Hepatocyte (in vitro differentiated cells): ENCODE results near the gene MVB12B. TPM values are rescaled to one million over a fixed set of nuclear protein-coding genes. Genes with fewer than 3 reads are reported as not detected.
"Not testable (repeated sequence)": the region's sequence is repeated elsewhere in the genome, so short reads cannot be mapped to it uniquely, and the experiment has no call there.

Experiments
- DNase-seq: peaks from one replicate; pipeline ENCODE4 v3.0.0-alpha.2; 2016; ENCODE audit warnings: low spot score
- H2AFZ ChIP-seq: fragments of 200-600 bp; sonication (generic); 2 replicates; pipeline ENCODE4 v1.6.0; 2016; ENCODE audit warnings: antibody characterized with exemption, mild to moderate bottlenecking
- H3K27ac ChIP-seq: fragments of 200-600 bp; sonication (generic); 2 replicates; pipeline ENCODE4 v1.5.1; 2016; ENCODE audit warnings: mild to moderate bottlenecking
- H3K27me3 ChIP-seq: fragments of 200-600 bp; sonication (generic); 2 replicates; pipeline ENCODE4 v1.6.1; 2016
- H3K36me3 ChIP-seq: fragments of 200-600 bp; sonication (generic); replicated peaks from 2 replicates; pipeline ENCODE4 v1.5.1; 2016; ENCODE audit warnings: low read depth; ENCODE audit not compliant: insufficient read depth
- H3K4me1 ChIP-seq: fragments of 200-600 bp; sonication (generic); 2 replicates; pipeline ENCODE4 v1.5.1; 2016; ENCODE audit warnings: mild to moderate bottlenecking, moderate library complexity; ENCODE audit not compliant: insufficient read depth
- H3K4me2 ChIP-seq: fragments of 200-600 bp; sonication (generic); 2 replicates; pipeline ENCODE4 v1.6.0; 2016
- H3K4me3 ChIP-seq: fragments of 200-600 bp; sonication (generic); 2 replicates; pipeline ENCODE4 v1.5.1; 2016; ENCODE audit warnings: mild to moderate bottlenecking
- H3K79me2 ChIP-seq: fragments of 200-600 bp; sonication (generic); 2 replicates; pipeline ENCODE4 v1.6.0; 2017; ENCODE audit warnings: mild to moderate bottlenecking
- H3K9me2 ChIP-seq: fragments of 200-600 bp; sonication (generic); replicated peaks from 2 replicates; pipeline ENCODE4 v1.6.0; 2017; ENCODE audit warnings: mild to moderate bottlenecking; ENCODE audit not compliant: insufficient read depth
- H3K9me3 ChIP-seq: fragments of 200-600 bp; sonication (generic); 2 replicates; pipeline ENCODE4 v1.5.1; 2016; ENCODE audit warnings: low read depth, mild to moderate bottlenecking
- H4K20me1 ChIP-seq: fragments of 200-600 bp; sonication (generic); 2 replicates; pipeline ENCODE4 v1.6.0; 2016; ENCODE audit warnings: mild to moderate bottlenecking; ENCODE audit not compliant: insufficient read depth, poor library complexity, severe bottlenecking
- EZH2 ChIP-seq: fragments of 200-600 bp; sonication (generic); IDR thresholded peaks from 2 replicates; pipeline ENCODE4 v1.6.1; 2016; ENCODE audit warnings: antibody characterized with exemption, mild to moderate bottlenecking, borderline replicate concordance
- EZH2phosphoT487 ChIP-seq: fragments of 200-600 bp; sonication (generic); IDR thresholded peaks from one replicate; pipeline ENCODE4 v1.6.1; 2018; ENCODE audit warnings: antibody characterized with exemption, mild to moderate bottlenecking, low read depth, moderate library complexity; ENCODE audit not compliant: unreplicated experiment, severe bottlenecking
- WGBS: methylation state at CpG from one replicate; pipeline ENCODE4 v1.1.6; 2016; ENCODE audit warnings: low lambda C conversion rate; ENCODE audit errors: missing lambda C conversion rate; 5-methylcytosine and 5-hydroxymethylcytosine counted together
- polyA plus RNA-seq: library from polyadenylated mRNA; unstranded; fragments of >200 nt; fragmentation: Nextera tagmentation; extraction: Ambion mirVana; gene quantifications from 2 replicates; pipeline ENCODE4 v1.2.1, GENCODE V29; 2016
- total RNA-seq: library from RNA; depleted of rRNA; stranded (reverse); fragments of >200 nt; gene quantifications from 2 replicates; pipeline ENCODE4 v1.2.3, GENCODE V29; 2014
- TF ChIP-seq, protein P1 (sequence below): fragments of 200-600 bp; sonication (generic); IDR thresholded peaks from 2 replicates; pipeline ENCODE4 v1.5.1; 2016; ENCODE audit warnings: antibody characterized with exemption, mild to moderate bottlenecking; ENCODE audit not compliant: poor library complexity

The MVB12B gene
- total and polyA plus RNA-seq, 2 experiments from 2014 or later: 11.8 to 12.1 TPM

- Histone ChIP-seq H3K4me3 (no peak overlapping the region), H3K9me3 (no peaks in the 10 kb centered on the region), H2AFZ (no peak overlapping the region), H3K36me3 (no peaks in the 10 kb centered on the region), H3K79me2 (no peaks in the 10 kb centered on the region), H4K20me1 (no peaks in the 10 kb centered on the region), H3K27me3 (no peaks in the 10 kb centered on the region), H3K9me2 (no peaks in the 10 kb centered on the region), H3K27ac (no peak overlapping the region), H3K4me1 (no peaks in the 10 kb centered on the region), H3K4me2 (no peak overlapping the region)
- DNase-seq: no peak
- WGBS: 72% methylated on average over 7 of the region's 7 CpGs
- TF ChIP-seq EZH2 (no peak), EZH2phosphoT487 (no peak)
- TF ChIP-seq, protein P1, sequence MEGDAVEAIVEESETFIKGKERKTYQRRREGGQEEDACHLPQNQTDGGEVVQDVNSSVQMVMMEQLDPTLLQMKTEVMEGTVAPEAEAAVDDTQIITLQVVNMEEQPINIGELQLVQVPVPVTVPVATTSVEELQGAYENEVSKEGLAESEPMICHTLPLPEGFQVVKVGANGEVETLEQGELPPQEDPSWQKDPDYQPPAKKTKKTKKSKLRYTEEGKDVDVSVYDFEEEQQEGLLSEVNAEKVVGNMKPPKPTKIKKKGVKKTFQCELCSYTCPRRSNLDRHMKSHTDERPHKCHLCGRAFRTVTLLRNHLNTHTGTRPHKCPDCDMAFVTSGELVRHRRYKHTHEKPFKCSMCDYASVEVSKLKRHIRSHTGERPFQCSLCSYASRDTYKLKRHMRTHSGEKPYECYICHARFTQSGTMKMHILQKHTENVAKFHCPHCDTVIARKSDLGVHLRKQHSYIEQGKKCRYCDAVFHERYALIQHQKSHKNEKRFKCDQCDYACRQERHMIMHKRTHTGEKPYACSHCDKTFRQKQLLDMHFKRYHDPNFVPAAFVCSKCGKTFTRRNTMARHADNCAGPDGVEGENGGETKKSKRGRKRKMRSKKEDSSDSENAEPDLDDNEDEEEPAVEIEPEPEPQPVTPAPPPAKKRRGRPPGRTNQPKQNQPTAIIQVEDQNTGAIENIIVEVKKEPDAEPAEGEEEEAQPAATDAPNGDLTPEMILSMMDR: no peak
These were observed 147.7 kb downstream of the MVB12B start for GRCh38 chr9:126474206-126474765.

GRCh38 chr9:126474786-126475485 is 148.3 kb downstream of the MVB12B start:
- H3K9me3 ChIP-seq: no peaks in the 10 kb centered on the region
- H3K9me2 ChIP-seq: no peaks in the 10 kb centered on the region
- H4K20me1 ChIP-seq: no peaks in the 10 kb centered on the region
- H3K27ac ChIP-seq: no peak overlapping the region
- H3K27me3 ChIP-seq: no peaks in the 10 kb centered on the region
- H3K4me3 ChIP-seq: no peak overlapping the region
- H2AFZ ChIP-seq: no peak overlapping the region
- H3K4me1 ChIP-seq: no peaks in the 10 kb centered on the region
- DNase-seq: no peak
- H3K36me3 ChIP-seq: no peaks in the 10 kb centered on the region
- WGBS: 92% methylated on average over 14 of the region's 14 CpGs
- H3K4me2 ChIP-seq: no peak overlapping the region
- no peak for TF ChIP-seq EZH2phosphoT487
- no peak for TF ChIP-seq EZH2
- TF ChIP-seq, protein P1: no peak
- no peaks in the 10 kb centered on the region for H3K79me2 ChIP-seq

- DNase-seq: no peak
- no peak overlapping the region for H3K27ac ChIP-seq
- no peaks in the 10 kb centered on the region for H4K20me1 ChIP-seq
- no peak overlapping the region for H3K4me3 ChIP-seq
- H3K9me3 ChIP-seq: no peaks in the 10 kb centered on the region
- no peak overlapping the region for H2AFZ ChIP-seq
- no peaks in the 10 kb centered on the region for H3K36me3 ChIP-seq
- no peak overlapping the region for H3K4me2 ChIP-seq
- H3K27me3 ChIP-seq: no peaks in the 10 kb centered on the region
- H3K9me2 ChIP-seq: no peaks in the 10 kb centered on the region
- TF ChIP-seq EZH2phosphoT487: no peak
- TF ChIP-seq EZH2: no peak
- TF ChIP-seq, protein P1: no peak
- no peaks in the 10 kb centered on the region for H3K4me1 ChIP-seq
- WGBS: 93% methylated on average over 12 of the region's 12 CpGs
- no peaks in the 10 kb centered on the region for H3K79me2 ChIP-seq
These were observed 149.4 kb downstream of the MVB12B start for GRCh38 chr9:126475933-126476555.

- not testable (repeated sequence) for DNase-seq, H3K27me3 ChIP-seq, H3K9me3 ChIP-seq, H3K27ac ChIP-seq, H3K36me3 ChIP-seq, H3K4me1 ChIP-seq, H3K4me3 ChIP-seq, H3K79me2 ChIP-seq, H4K20me1 ChIP-seq, H2AFZ ChIP-seq, H3K4me2 ChIP-seq, H3K9me2 ChIP-seq
- WGBS: 93% methylated on average over 3 of the region's 3 CpGs
These were observed 150.8 kb downstream of the MVB12B start for GRCh38 chr9:126477432-126477831.
